ENCODE data around the gene NADK2.

DNA sequence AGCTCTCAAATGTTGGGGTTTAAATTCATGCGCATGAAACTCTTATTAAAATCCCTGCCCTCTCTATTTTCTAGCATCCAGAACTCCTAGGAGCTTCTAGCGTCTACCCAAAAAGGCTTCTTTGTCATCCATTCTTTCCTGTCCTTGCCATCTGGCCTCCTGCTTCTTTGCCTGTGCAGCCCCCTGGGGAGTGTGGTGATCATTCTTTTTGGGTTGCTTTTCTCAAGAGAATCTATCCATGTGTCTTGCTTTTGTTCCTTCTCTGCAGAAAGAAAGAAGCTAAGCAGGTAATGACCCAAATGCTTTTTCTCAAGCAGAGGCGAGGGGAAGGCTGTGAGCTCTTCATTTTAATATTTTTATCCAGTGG is 63.2 kb downstream of the NADK2 start:
- TF ChIP-seq, protein P1, sequence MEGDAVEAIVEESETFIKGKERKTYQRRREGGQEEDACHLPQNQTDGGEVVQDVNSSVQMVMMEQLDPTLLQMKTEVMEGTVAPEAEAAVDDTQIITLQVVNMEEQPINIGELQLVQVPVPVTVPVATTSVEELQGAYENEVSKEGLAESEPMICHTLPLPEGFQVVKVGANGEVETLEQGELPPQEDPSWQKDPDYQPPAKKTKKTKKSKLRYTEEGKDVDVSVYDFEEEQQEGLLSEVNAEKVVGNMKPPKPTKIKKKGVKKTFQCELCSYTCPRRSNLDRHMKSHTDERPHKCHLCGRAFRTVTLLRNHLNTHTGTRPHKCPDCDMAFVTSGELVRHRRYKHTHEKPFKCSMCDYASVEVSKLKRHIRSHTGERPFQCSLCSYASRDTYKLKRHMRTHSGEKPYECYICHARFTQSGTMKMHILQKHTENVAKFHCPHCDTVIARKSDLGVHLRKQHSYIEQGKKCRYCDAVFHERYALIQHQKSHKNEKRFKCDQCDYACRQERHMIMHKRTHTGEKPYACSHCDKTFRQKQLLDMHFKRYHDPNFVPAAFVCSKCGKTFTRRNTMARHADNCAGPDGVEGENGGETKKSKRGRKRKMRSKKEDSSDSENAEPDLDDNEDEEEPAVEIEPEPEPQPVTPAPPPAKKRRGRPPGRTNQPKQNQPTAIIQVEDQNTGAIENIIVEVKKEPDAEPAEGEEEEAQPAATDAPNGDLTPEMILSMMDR (IDR thresholded peaks at IDR 0.05; ENCODE audit: low read length) = no peak
- TF ChIP-seq EZH2 (optimal IDR thresholded peaks at IDR 0.05; ENCODE audit: low read depth, low read length) (no peak), EZH2phosphoT487 (IDR thresholded peaks at IDR 0.05; ENCODE audit: low read length) (no peak)

Measured in MM.1S (cell line).